Right cardiac atrium (tissue), 5 donors: ENCODE measurements around the gene TMEM114. TPM values are rescaled to one million over a fixed set of nuclear protein-coding genes. Genes with fewer than 3 reads are reported as not detected.

Source experiments
- polyA plus RNA-seq: library from polyadenylated mRNA; stranded (reverse); fragments of 200-250 nt; gene quantifications from one replicate; pipeline ENCODE4 v1.2.3, GENCODE V29; 2013
- total RNA-seq, 4 donors: library from RNA; stranded (reverse); fragmentation: NEBNext Ultra II Directional; extraction: Animal tissue kit (Norgen Biotek cat#: 25700); gene quantifications; one replicate each; pipeline ENCODE4 v1.2.1, GENCODE V29; 2021
- donor health status: healthy with polysubstance abuse.
- donor health status: DM: no; HTN: yes; CAD: no.
- donor health status: DM: no; HTN: no; CAD: no.
- donor health status: DM: no; HTN: yes; CAD: no; lungs with severe emphysema.
- donor health status: DM: yes; HTN: yes; CAD: no.

The TMEM114 gene
- total and polyA plus RNA-seq, 5 donors, result not detected

Other genes starting within 250 kb of the TMEM114 start
- gene METTL22, start 31.2 kb upstream of the TMEM114 start, total RNA-seq, result 10 to 100 TPM; 28.1 to 37.3 (median 33.3) TPM
- gene METTL22, start 31.2 kb upstream of the TMEM114 start, polyA plus RNA-seq, result 26.9 TPM
- 10 to 100 TPM; 12.3 to 42.4 (median 20.2) TPM for gene ABAT, start 84.1 kb upstream of the TMEM114 start, total RNA-seq
- 10.9 TPM for gene ABAT, start 84.1 kb upstream of the TMEM114 start, polyA plus RNA-seq
- 10 to 100 TPM; 12.2 to 12.8 (median 12.3) TPM for gene TMEM186, start 207.1 kb upstream of the TMEM114 start, total RNA-seq
- gene TMEM186, start 207.1 kb upstream of the TMEM114 start, polyA plus RNA-seq, result 11.5 TPM
- gene PMM2, start 207.3 kb upstream of the TMEM114 start, total RNA-seq, result 10 to 100 TPM; 10.5 to 29.4 (median 13.0) TPM
- gene PMM2, start 207.3 kb upstream of the TMEM114 start, polyA plus RNA-seq, result 10.7 TPM